HEK293 (cell line): ENCODE results near the gene DGKH.

Experiments
- CTCF ChIA-PET: fragments of 350-600 bp; formaldehyde crosslinking; extraction: SDS; loops from one replicate; lab custom pipeline; 2021; ENCODE audit warnings: antibody characterized with exemption; lab: Yijun Ruan, JAX
- POLR2A ChIA-PET: fragments of 300-600 bp; formaldehyde crosslinking; extraction: SDS; loops from one replicate; lab custom pipeline; 2020; ENCODE audit warnings: antibody characterized with exemption, inconsistent platforms; lab: Yijun Ruan, JAX
- H3K27ac ChIP-seq: fragments of 200-500 bp; sonication (Bioruptor generic); 2 replicates; pipeline ENCODE4 v1.5.1; 2014; ENCODE audit warnings: low read depth, low read length, control low read depth, inconsistent platforms; ENCODE audit errors: extremely low read depth
- H3K36me3 ChIP-seq, 2 experiments: fragments of 200-500 bp in 1 of 2; sonication (Bioruptor generic) in 1 of 2; 1 replicate in 1 of 2; 2 replicates in 1 of 2; pipeline ENCODE4 v1.5.1; 2014 to 2017; ENCODE audit warnings: inconsistent platforms in 2 of 2, low read length in 2 of 2; ENCODE audit not compliant: control insufficient read depth in 2 of 2, insufficient read depth in 1 of 2
- H3K4me1 ChIP-seq: fragments of 200-500 bp; sonication (Bioruptor generic); 2 replicates; pipeline ENCODE4 v1.5.1; 2014; ENCODE audit warnings: mild to moderate bottlenecking, low read length, inconsistent platforms; ENCODE audit not compliant: control insufficient read depth, insufficient read depth
- H3K4me3 ChIP-seq: 2 replicates; pipeline ENCODE4 v1.5.1; 2011; ENCODE audit warnings: low read depth, mild to moderate bottlenecking, control low read depth, low read length, moderate library complexity
- H3K9me3 ChIP-seq: fragments of 200-500 bp; sonication (Bioruptor generic); 2 replicates; pipeline ENCODE4 v1.5.1; 2014; ENCODE audit warnings: low read depth, low read length, inconsistent platforms; ENCODE audit not compliant: control insufficient read depth, insufficient read depth
- GLIS1 ChIP-seq: fragments of 450-650 bp; formaldehyde crosslinking; IDR thresholded peaks from 2 replicates; pipeline ENCODE4 v1.5.1; 2016; ENCODE audit warnings: missing biosample characterization, missing genetic modification characterization
- ZBTB44 ChIP-seq: fragments of 450-650 bp; IDR thresholded peaks from 2 replicates; pipeline ENCODE4 v1.5.1; 2018; ENCODE audit warnings: missing biosample characterization, mild to moderate bottlenecking, missing genetic modification characterization
- ZNF10 ChIP-seq: fragments of 450-650 bp; formaldehyde crosslinking; IDR thresholded peaks from 2 replicates; pipeline ENCODE4 v1.5.1; 2017; ENCODE audit warnings: missing biosample characterization, missing genetic modification characterization
- ZNF335 ChIP-seq: fragments of 450-650 bp; formaldehyde crosslinking; conservative IDR thresholded peaks from 2 replicates; pipeline ENCODE4 v1.5.1; 2016; ENCODE audit warnings: missing biosample characterization, missing genetic modification characterization
- ZNF394 ChIP-seq: fragments of 450-650 bp; formaldehyde crosslinking; IDR thresholded peaks from 2 replicates; pipeline ENCODE4 v1.5.1; 2016; ENCODE audit warnings: missing biosample characterization, missing genetic modification characterization, mild to moderate bottlenecking, moderate library complexity, borderline replicate concordance
- ZNF521 ChIP-seq: fragments of 450-650 bp; formaldehyde crosslinking; IDR thresholded peaks from 2 replicates; pipeline ENCODE4 v1.5.1; 2017; ENCODE audit warnings: missing biosample characterization, mild to moderate bottlenecking, missing genetic modification characterization
- ZNF645 ChIP-seq: fragments of 450-650 bp; formaldehyde crosslinking; IDR thresholded peaks from 2 replicates; pipeline ENCODE4; 2016; ENCODE audit warnings: missing biosample characterization, missing genetic modification characterization
- ZNF660 ChIP-seq: fragments of 450-650 bp; IDR thresholded peaks from 2 replicates; pipeline ENCODE4 v1.5.1; 2018; ENCODE audit warnings: missing biosample characterization, mild to moderate bottlenecking, missing genetic modification characterization
- ZNF670 ChIP-seq: fragments of 450-650 bp; formaldehyde crosslinking; IDR thresholded peaks from 2 replicates; pipeline ENCODE4 v1.5.1; 2016; ENCODE audit warnings: missing biosample characterization, missing genetic modification characterization, low read depth
- ZNF704 ChIP-seq: fragments of 450-650 bp; formaldehyde crosslinking; IDR thresholded peaks from 2 replicates; pipeline ENCODE4 v1.5.1; 2016; ENCODE audit warnings: missing biosample characterization, missing genetic modification characterization
- ZNF76 ChIP-seq: fragments of 450-650 bp; formaldehyde crosslinking; IDR thresholded peaks from 2 replicates; pipeline ENCODE4; 2016; ENCODE audit warnings: low read depth, missing biosample characterization, missing genetic modification characterization, borderline replicate concordance
- ZNF776 ChIP-seq: fragments of 450-650 bp; formaldehyde crosslinking; IDR thresholded peaks from 2 replicates; pipeline ENCODE4 v1.5.0; 2017; ENCODE audit warnings: missing biosample characterization, missing genetic modification characterization, borderline replicate concordance
- ZNF777 ChIP-seq: fragments of 450-650 bp; formaldehyde crosslinking; IDR thresholded peaks from 2 replicates; pipeline ENCODE4 v1.5.1; 2017; ENCODE audit warnings: missing biosample characterization, missing genetic modification characterization, borderline replicate concordance
- TF ChIP-seq, protein P1 (sequence below): fragments of 450-650 bp; formaldehyde crosslinking; IDR thresholded peaks from 2 replicates; pipeline ENCODE4 v1.5.1; 2017; ENCODE audit warnings: missing biosample characterization, missing genetic modification characterization
- TF ChIP-seq, protein P2 (sequence below): fragments of 450-650 bp; formaldehyde crosslinking; IDR thresholded peaks from 2 replicates; pipeline ENCODE4 v1.5.1; 2016; ENCODE audit warnings: missing biosample characterization, missing genetic modification characterization
- TF ChIP-seq, protein P3 (sequence below): fragments of 450-650 bp; formaldehyde crosslinking; IDR thresholded peaks from 2 replicates; pipeline ENCODE4 v1.5.1; 2016; ENCODE audit warnings: missing biosample characterization, missing genetic modification characterization
- TF ChIP-seq, protein P4 (sequence below): fragments of 450-650 bp; formaldehyde crosslinking; IDR thresholded peaks from 2 replicates; pipeline ENCODE4 v1.5.1; 2016; ENCODE audit warnings: missing biosample characterization, missing genetic modification characterization, borderline replicate concordance

DGKH gene

GRCh38 chr13:42022336-42022735 is 26.1 kb upstream of the DGKH start:
- H3K36me3 ChIP-seq, result no peaks in the 10 kb centered on the region
- CTCF ChIA-PET, result no interaction called here
- H3K4me1 ChIP-seq, result no peaks in the 10 kb centered on the region
- TF ChIP-seq ZNF776 (no peak), ZNF777 (tag by site-specific recombination) (no peak), ZNF660 (tag by site-specific recombination) (no peak), ZBTB44 (tag by site-specific recombination) (no peak), ZNF335 (tag by site-specific recombination) (no peak)
- TF ChIP-seq, protein P1, sequence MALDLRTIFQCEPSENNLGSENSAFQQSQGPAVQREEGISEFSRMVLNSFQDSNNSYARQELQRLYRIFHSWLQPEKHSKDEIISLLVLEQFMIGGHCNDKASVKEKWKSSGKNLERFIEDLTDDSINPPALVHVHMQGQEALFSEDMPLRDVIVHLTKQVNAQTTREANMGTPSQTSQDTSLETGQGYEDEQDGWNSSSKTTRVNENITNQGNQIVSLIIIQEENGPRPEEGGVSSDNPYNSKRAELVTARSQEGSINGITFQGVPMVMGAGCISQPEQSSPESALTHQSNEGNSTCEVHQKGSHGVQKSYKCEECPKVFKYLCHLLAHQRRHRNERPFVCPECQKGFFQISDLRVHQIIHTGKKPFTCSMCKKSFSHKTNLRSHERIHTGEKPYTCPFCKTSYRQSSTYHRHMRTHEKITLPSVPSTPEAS, result no peak
- H3K9me3 ChIP-seq, result no peaks in the 10 kb centered on the region
- no peak overlapping the region for H3K27ac ChIP-seq
- POLR2A ChIA-PET, result no interaction called here
- no peak overlapping the region for H3K4me3 ChIP-seq

DNA sequence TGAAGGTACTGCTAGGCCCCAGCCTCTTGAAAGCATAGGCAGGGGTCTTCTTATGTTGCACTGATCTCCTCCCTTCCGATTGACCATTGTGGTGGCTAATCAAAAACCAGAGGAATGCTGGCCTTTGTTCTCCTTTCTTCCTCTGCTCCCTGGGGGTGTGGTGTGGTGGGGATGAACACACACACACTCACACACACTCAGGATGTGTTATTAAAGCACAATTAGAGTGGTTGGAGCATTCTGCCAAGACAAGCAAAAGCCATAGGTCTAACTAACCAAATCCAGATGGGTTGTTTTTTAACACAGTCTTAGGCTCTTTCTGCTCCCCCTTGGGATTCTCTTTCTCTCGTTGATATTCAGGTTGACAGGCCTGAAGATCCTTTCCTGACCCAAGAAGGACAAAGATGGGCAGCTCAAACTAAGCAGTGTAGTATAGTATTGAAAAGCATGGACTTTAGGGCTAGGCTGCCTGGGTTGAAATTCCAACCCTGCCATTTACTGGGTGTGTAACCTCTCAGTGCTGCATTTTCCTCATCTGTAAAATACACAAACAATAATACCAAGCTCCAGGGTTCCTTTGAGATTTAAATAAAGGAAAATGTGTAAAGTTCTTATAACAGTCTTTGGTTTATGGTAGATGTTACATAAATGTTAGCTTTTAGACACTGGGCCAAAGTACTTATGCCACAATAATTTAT is 25.5 kb upstream of the DGKH start:
- Histone ChIP-seq H3K36me3 (no peaks in the 10 kb centered on the region), H3K9me3 (no peaks in the 10 kb centered on the region), H3K4me3 (no peak overlapping the region), H3K27ac (no peak overlapping the region), H3K4me1 (no peaks in the 10 kb centered on the region)
- CTCF ChIA-PET, result no interaction called here
- POLR2A ChIA-PET, result no interaction called here
- TF ChIP-seq ZNF704 (tag by site-specific recombination), result no peak
- TF ChIP-seq ZNF394 (tag by site-specific recombination), result no peak
- no peak for TF ChIP-seq GLIS1
- TF ChIP-seq ZNF76 (tag by site-specific recombination), result no peak
- TF ChIP-seq, protein P2, sequence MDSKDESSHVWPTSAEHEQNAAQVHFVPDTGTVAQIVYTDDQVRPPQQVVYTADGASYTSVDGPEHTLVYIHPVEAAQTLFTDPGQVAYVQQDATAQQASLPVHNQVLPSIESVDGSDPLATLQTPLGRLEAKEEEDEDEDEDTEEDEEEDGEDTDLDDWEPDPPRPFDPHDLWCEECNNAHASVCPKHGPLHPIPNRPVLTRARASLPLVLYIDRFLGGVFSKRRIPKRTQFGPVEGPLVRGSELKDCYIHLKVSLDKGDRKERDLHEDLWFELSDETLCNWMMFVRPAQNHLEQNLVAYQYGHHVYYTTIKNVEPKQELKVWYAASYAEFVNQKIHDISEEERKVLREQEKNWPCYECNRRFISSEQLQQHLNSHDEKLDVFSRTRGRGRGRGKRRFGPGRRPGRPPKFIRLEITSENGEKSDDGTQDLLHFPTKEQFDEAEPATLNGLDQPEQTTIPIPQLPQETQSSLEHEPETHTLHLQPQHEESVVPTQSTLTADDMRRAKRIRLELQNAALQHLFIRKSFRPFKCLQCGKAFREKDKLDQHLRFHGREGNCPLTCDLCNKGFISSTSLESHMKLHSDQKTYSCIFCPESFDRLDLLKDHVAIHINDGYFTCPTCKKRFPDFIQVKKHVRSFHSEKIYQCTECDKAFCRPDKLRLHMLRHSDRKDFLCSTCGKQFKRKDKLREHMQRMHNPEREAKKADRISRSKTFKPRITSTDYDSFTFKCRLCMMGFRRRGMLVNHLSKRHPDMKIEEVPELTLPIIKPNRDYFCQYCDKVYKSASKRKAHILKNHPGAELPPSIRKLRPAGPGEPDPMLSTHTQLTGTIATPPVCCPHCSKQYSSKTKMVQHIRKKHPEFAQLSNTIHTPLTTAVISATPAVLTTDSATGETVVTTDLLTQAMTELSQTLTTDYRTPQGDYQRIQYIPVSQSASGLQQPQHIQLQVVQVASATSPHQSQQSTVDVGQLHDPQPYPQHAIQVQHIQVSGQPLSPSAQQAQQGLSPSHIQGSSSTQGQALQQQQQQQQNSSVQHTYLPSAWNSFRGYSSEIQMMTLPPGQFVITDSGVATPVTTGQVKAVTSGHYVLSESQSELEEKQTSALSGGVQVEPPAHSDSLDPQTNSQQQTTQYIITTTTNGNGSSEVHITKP (tag by site-specific recombination), result no peak
- TF ChIP-seq, protein P3, sequence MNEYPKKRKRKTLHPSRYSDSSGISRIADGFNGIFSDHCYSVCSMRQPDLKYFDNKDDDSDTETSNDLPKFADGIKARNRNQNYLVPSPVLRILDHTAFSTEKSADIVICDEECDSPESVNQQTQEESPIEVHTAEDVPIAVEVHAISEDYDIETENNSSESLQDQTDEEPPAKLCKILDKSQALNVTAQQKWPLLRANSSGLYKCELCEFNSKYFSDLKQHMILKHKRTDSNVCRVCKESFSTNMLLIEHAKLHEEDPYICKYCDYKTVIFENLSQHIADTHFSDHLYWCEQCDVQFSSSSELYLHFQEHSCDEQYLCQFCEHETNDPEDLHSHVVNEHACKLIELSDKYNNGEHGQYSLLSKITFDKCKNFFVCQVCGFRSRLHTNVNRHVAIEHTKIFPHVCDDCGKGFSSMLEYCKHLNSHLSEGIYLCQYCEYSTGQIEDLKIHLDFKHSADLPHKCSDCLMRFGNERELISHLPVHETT (tag by site-specific recombination), result no peak
- TF ChIP-seq, protein P4, sequence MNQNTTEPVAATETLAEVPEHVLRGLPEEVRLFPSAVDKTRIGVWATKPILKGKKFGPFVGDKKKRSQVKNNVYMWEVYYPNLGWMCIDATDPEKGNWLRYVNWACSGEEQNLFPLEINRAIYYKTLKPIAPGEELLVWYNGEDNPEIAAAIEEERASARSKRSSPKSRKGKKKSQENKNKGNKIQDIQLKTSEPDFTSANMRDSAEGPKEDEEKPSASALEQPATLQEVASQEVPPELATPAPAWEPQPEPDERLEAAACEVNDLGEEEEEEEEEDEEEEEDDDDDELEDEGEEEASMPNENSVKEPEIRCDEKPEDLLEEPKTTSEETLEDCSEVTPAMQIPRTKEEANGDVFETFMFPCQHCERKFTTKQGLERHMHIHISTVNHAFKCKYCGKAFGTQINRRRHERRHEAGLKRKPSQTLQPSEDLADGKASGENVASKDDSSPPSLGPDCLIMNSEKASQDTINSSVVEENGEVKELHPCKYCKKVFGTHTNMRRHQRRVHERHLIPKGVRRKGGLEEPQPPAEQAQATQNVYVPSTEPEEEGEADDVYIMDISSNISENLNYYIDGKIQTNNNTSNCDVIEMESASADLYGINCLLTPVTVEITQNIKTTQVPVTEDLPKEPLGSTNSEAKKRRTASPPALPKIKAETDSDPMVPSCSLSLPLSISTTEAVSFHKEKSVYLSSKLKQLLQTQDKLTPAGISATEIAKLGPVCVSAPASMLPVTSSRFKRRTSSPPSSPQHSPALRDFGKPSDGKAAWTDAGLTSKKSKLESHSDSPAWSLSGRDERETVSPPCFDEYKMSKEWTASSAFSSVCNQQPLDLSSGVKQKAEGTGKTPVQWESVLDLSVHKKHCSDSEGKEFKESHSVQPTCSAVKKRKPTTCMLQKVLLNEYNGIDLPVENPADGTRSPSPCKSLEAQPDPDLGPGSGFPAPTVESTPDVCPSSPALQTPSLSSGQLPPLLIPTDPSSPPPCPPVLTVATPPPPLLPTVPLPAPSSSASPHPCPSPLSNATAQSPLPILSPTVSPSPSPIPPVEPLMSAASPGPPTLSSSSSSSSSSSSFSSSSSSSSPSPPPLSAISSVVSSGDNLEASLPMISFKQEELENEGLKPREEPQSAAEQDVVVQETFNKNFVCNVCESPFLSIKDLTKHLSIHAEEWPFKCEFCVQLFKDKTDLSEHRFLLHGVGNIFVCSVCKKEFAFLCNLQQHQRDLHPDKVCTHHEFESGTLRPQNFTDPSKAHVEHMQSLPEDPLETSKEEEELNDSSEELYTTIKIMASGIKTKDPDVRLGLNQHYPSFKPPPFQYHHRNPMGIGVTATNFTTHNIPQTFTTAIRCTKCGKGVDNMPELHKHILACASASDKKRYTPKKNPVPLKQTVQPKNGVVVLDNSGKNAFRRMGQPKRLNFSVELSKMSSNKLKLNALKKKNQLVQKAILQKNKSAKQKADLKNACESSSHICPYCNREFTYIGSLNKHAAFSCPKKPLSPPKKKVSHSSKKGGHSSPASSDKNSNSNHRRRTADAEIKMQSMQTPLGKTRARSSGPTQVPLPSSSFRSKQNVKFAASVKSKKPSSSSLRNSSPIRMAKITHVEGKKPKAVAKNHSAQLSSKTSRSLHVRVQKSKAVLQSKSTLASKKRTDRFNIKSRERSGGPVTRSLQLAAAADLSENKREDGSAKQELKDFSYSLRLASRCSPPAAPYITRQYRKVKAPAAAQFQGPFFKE (tag by site-specific recombination), result no peak
- no peak for TF ChIP-seq ZNF645 (tag by site-specific recombination)
- no peak for TF ChIP-seq ZNF10 (tag by site-specific recombination)
- TF ChIP-seq ZNF670 (tag by site-specific recombination), result no peak
- TF ChIP-seq ZNF521 (tag by site-specific recombination), result no peak
